NCI-H146 treated with DMSO at 0.1 percent for 48 hours (cell line): ENCODE data around the gene CALB2.

ENCODE experiments used
- DNase-seq: peaks from one replicate; lab custom pipeline; 2025; ENCODE audit not compliant: unreplicated experiment; lab: John Stamatoyannopoulos, UW

Gene CALB2

GRCh38 chr16:71384073-71384724, 25.7 kb downstream of the CALB2 start:
- DNase-seq = no peak

- peak; percentile 10 for DNase-seq
Measured at GRCh38 chr16:71387045-71387871, 28.7 kb downstream of the CALB2 start.

DNA sequence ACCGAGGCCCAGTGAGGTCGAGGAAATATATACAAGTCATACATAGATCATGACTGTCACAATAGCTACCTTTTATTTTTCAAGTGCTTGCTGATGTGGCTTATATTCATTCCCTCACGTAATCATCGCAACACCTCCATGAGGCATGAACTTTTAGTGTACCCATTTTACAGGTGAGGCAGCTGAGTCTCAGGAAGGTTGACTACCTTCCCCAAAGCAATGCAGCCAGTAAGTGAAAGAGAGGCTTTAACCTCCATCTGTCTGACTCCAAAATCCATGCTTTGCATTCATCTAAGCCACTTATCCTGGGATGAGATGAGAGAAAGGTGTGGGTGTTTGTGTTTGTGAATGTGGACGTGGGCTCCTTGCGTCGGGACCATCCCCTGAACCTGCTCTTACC, 30.8 kb downstream of the CALB2 start:
- no peak for DNase-seq

GRCh38 chr16:71396594-71396993, 38.1 kb downstream of the CALB2 start:
- no peak for DNase-seq

GRCh38 chr16:71399801-71400563, 41.5 kb downstream of the CALB2 start:
- no peak for DNase-seq

- no peak for DNase-seq
Measured at GRCh38 chr16:71402007-71402406, 43.5 kb downstream of the CALB2 start.

DNA sequence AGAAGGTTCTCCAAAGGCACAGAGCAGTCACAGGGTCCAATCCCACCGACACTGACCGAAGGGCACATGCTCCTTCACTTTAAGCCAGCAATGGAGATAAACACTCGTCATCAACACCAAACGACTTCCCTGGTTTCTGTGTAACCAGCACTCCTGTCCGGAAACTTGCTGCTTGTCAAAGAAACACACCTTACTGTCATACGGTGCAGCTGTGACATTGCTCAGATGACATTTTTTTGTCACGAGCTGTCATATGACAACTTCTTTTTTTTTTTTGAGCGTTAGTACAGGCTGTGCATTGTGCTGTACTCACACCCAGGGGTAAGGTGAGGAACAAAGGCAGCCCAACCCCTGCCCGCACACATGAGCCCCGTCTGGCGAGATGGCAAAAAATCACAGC, 44.2 kb downstream of the CALB2 start:
- DNase-seq = no peak

- no peak for DNase-seq
Measured at GRCh38 chr16:71404364-71404763, 45.8 kb downstream of the CALB2 start.

DNA sequence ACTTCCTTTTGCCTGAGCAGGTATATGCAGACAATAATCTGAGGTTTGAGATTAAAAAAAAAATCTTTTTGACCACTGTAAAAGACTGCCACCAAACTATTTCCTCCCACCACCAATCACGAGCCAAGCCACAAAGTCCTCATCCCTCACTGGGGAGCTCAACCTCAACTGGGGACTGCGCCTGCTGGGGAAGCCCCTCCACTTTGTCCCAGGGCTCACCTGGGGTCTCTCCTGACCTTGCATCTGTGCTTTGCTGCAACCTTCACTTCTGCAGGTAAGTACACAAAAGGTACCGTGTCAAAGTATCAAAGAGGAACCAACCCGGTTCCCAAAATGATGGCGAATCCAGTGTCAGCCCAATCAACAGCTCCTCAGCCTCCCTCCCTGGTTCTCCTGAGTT, 47.8 kb downstream of the CALB2 start:
- DNase-seq = no peak

- DNase-seq = no peak
Measured at GRCh38 chr16:71406724-71407123, 48.2 kb downstream of the CALB2 start.

DNA sequence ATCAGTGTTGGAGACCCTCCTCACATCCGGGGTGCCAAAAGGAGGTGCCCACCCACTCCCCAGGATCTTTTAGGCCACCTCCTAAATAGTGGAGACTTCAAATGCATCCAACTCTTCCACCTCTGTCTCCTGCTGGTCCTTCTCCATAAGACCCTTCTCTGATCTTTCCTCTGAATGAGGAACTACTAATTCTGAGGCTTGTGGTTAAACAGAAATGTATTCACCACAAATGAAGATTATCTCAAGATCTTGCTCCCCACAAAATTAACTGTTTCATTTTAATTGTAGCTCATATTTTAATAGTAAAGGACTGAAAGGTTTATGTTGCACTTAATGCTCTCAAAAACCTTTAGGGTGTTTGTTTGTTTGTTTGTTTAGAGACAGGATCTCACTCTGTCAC, 49.2 kb downstream of the CALB2 start:
- DNase-seq = no peak

DNA sequence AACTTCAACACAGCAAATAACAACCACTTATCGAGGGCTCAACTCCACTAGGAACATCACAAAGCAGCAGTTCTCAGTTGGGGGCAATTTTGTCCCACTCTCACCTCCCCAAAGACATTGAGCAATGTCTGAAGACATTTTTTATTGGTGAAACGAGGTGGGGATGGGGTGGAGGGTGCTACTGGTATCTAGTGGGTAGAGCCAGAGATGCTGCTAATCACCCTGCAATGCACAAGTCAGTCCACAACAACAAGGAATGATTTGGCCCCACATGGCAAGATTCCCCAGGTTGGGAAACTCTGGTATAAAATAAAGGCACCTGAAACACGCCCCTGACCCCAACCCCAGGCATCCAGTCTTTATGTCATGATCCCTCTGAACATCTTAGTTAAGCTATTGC, 50.0 kb downstream of the CALB2 start:
- DNase-seq = no peak

DNA sequence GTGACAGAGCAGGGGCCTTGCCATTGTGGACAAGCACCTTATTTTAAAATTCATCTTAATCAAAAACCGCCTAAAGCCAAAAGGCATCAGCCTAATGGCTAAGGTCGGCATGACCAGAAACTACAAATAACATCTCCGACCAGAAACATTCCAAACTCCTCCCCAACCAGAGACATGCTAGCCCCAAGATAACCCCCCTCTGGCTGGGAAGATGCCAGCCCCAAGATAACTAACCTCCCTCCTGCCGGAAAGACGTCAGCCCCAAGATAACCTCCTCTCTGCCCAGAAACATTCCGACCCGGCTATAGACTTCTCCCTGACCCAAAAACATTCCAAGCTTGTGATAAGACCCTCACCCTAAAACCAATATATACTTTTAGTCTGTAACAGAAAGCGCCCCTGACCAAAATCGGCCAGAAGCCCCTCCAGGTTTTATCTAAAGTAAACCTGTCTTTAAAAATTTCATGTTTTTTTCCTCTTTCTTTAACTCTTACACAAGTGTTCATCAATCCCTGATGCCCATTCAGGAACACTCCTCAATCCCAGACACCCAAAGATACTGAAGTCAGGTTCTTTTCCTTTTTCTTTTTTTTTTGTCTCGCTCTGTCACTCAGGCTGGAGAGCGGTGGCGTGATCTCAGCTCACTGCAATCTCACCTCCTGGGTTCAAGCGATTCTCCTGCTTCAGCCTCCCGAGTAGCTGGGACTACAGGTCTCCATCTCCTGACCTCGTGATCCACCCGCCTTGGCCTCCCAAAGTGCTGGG, 50.7 kb downstream of the CALB2 start:
- DNase-seq = no peak

DNA sequence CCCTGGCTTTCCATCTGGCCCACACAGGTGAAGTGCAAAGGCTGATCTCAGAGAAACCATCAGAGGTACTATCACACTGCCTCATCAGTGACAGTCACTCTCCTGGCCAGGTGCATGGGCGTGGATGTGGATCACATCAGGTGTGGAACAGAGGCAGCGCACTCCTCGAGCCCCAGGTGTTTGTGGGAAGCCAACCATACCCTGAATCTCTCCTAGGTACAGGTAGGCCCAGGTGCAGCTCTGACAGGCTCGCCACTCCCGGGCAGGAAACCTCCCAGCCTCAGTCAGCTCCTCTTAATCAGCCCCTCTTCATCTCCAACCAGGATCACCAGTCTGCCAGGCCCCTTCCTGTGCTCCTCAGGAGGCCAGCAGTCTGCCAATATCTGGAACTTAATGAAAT, 51.6 kb downstream of the CALB2 start:
- DNase-seq = no peak

DNA sequence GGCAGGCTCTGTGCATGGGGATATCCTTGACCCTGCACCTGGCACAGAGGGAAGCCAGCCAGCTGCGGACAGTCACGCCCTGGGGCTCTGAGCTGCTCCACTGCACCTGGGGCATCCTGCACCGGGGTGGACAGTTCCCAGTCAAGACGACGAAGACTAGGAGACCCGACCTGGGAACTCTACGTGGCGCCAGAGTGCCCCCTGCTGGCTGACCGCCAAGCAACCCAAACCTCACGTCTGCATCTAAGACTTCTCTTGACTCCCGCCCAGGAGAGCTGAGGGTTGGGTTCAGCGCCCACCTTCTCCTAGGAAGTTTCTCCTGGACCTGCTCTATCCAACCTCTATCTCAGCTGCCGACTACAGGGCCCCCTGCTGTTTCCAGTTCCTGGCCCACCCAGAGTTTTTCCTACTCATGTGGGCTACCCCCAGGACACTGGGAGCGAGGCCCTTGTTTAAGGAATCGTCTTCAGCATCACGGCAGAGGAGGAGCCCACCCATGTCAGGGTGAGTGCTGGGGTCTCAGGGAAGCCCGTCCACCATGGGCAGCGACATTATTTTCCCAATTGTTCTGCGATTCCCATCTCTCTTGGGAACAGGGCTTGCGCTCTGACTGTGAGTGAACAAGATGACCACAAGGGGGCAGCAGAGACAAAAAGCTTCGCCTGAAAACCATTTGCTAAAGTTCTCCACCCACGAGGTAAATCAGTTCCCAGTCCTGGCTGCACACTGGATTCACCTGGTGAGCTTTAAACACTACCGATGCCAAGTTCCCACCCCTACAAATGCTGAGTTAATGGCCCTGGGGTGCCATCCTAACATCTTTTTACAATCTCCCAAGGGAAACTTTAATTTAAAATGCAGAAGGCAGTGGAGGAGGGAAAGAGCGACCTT, 54.0 kb downstream of the CALB2 start:
- DNase-seq = peak; percentile 44

DNA sequence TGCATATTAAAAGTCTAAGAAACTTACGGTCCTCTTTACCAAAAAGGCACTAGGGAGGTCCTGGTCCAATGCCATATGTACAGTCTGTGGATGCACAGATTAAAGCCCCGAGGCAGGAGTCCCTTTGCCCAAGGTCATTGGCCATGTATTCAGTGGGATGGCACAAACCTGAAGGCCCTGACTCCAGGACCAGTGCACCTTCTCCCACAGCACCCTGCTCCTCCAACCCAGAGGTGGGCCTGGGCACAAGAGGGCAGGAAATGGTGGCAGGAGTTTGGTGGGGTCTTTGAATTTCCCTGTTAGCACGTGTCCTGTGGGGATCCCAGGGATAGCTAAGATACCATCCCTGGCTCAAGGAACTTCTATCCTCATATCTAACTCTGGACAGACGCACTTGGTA, 54.8 kb downstream of the CALB2 start:
- no peak for DNase-seq

DNA sequence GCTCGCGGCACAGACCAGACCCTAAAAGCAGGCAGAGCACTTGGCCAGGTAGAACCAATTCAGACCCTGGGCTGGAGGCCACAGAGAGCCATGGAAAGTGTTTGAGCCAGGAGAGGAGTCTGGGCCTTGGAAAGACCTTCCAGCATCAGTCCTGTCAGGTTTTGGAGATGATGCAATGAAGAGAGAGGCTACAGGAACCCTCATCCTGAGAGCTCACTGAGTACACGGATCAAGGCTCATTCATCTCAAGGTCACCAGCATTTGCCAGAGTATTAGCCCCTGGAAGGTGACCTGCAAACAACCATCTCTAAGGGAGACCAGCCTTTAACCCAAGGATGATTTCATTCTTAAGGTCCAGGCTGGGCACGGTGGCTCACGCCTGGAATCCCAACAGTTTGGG, 55.5 kb downstream of the CALB2 start:
- no peak for DNase-seq

DNA sequence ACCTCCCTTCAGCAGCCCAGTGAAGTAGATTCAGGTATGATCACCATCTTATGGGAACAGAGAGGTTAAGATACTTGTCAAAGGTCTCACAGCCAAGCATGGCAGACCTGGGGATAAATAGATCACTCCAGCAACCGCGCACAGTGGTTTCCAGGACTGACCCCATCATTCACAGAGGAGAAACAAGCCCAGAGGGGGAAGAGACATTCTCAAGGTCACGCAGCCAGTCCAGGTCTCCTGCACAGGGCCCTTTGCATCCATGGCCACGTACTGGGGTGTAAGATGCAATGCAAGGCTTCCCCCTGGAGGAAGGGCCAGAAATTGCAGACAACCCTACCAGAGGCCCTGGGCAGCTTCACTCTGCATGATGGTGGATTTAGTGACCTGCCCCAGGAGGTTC, 63.4 kb downstream of the CALB2 start:
- peak; percentile 2 for DNase-seq

DNA sequence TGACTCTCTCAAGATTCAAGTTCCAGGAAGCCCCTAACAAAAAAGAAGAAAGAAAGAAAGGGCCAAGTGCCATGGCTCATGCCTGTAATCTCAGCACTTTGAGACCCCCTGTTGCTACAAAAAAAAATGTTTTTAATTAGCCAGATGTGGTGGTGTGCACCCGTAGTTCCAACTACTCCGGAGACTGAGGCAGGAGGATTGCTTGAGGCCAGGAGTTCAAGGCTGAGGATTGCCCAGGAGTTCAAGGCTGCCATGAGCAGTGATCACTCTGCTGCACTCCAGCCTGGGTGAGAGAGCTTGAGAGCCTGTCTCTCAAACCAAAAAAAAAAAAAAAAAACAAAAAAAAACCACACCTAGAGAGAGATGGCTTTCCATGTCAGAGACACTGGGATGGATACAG, 64.5 kb downstream of the CALB2 start:
- DNase-seq = no peak

DNA sequence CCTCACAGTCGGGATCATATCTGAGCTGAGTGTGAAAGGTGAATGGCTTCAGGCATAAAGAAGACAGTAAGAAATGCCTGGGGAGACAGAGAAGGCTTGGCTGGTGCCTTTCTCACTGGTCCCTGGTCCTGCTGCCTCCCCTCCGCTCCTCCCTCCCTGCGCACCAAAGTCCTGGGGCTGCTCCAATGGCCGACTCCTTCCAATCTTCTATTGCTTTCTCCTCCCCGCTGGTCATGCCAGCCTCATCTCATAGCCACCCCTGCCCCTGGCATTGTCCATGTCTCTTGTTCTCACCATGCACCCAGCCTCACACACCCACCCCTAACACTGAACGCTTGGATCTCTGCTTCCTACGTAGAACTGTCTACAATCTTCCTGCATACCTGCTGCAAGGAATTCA, 65.3 kb downstream of the CALB2 start:
- no peak for DNase-seq
